ENCODE results near the gene MRPL20. TPM values are rescaled to one million over a fixed set of nuclear protein-coding genes. Genes with fewer than 3 reads are reported as not detected.

MRPL20 gene
- total and polyA plus RNA-seq, 9 of the 15 experiments (the other 6 are each of a cell fraction or from before 2014, with no cell fraction given), result 180 to 671 (median 229) TPM

GRCh38 chr1:1402072-1402900 lies 4.8 kb downstream of the MRPL20 start (continued):
- TF ChIP-seq POLR2AphosphoS2 (IDR thresholded peaks at IDR 0.05; ENCODE audit: low read length) (peak; percentile 18; the same call in 1 of the 2 replicates), CXXC5 (CRISPR knock-in tag; IDR thresholded peaks at IDR 0.05) (peak; percentile 36; the same call in 1 of the 2 replicates), YY1 (IDR thresholded peaks at IDR 0.05; ENCODE audit: borderline replicate concordance in 1 of 3, control insufficient read depth in 1 of 3, extremely low read depth in 1 of 3, insufficient read depth in 3 of 3, insufficient read length in 1 of 3, insufficient replicate concordance in 2 of 3, low read depth in 1 of 3, low read length in 2 of 3) (peak in 1 of 3 experiments; percentile 58), ZNF23 (CRISPR knock-in tag; IDR thresholded peaks at IDR 0.05) (no peak), MLLT1 (IDR thresholded peaks at IDR 0.05) (no peak), SMAD4 (CRISPR knock-in tag; conservative IDR thresholded peaks at IDR 0.05) (0 out of 2 replicates have a peak, but pooled peaks have one; percentile 26), FOXA3 (CRISPR knock-in tag; conservative IDR thresholded peaks at IDR 0.05 in 1 of 2, IDR thresholded peaks at IDR 0.05 in 1 of 2) (peak in 1 of 2 experiments; percentile 38; a peak in 1 of 4 replicates), CTCFL (IDR thresholded peaks at IDR 0.05; ENCODE audit: borderline replicate concordance, insufficient read depth, low read depth, low read length, poor library complexity, severe bottlenecking) (peak; percentile 92), YBX1 (IDR thresholded peaks at IDR 0.05) (no peak), THRB (CRISPR knock-in tag; conservative IDR thresholded peaks at IDR 0.05) (0 out of 2 replicates have a peak, but pooled peaks have one; percentile 1), ZNF146 (CRISPR knock-in tag; IDR thresholded peaks at IDR 0.05; ENCODE audit: unreplicated experiment) (no peak), SRSF1 (IDR thresholded peaks at IDR 0.05; ENCODE audit: low read depth, low read length) (no peak), PCBP2 (IDR thresholded peaks at IDR 0.05; ENCODE audit: low read depth, low read length, poor library complexity, severe bottlenecking) (no peak), E2F3 (CRISPR knock-in tag; IDR thresholded peaks at IDR 0.05) (no peak), DMBX1 (CRISPR knock-in tag; IDR thresholded peaks at IDR 0.05; ENCODE audit: borderline replicate concordance) (no peak), ADNP (tag; IDR thresholded peaks at IDR 0.05) (no peak), XRCC3 (IDR thresholded peaks at IDR 0.05) (no peak), MYNN (IDR thresholded peaks at IDR 0.05) (peak; percentile 67; the same call in 1 of the 2 replicates), MYNN (CRISPR knock-in tag; IDR thresholded peaks at IDR 0.05) (no peak), SLC30A9 (CRISPR knock-in tag; IDR thresholded peaks at IDR 0.05) (no peak)
